D721Med (cell line): ENCODE results near the gene TSSK6.

Source experiments
- DNase-seq: peaks from one replicate; pipeline ENCODE4 v3.0.0; 2011; ENCODE audit warnings: low spot score; ENCODE audit not compliant: insufficient read length
- FAIRE-seq: peaks from 2 replicates; lab custom pipeline; 2011; peaks lifted over from hg19 to GRCh38; lab: Jason Lieb, UNC
- CTCF ChIP-seq: IDR thresholded peaks from 2 replicates; pipeline ENCODE4 v1.5.1; 2012; ENCODE audit warnings: mild to moderate bottlenecking, control low read depth; ENCODE audit not compliant: insufficient read depth; ENCODE audit errors: missing control alignments

TSSK6 gene

GRCh38 chr19:19558055-19558454 lies 42.7 kb upstream of the TSSK6 start:
- no peak for FAIRE-seq
- no peak for DNase-seq
- TF ChIP-seq CTCF, result no peak

GRCh38 chr19:19554074-19555023 lies 39.0 kb upstream of the TSSK6 start:
- DNase-seq (no peak), FAIRE-seq (no peak)
- peak; percentile 58 for TF ChIP-seq CTCF

- no peak for TF ChIP-seq CTCF
- FAIRE-seq (no peak), DNase-seq (no peak)
Measured at GRCh38 chr19:19553670-19554069, 38.3 kb upstream of the TSSK6 start.

GRCh38 chr19:19552798-19553197 lies 37.5 kb upstream of the TSSK6 start:
- FAIRE-seq, result no peak
- no peak for DNase-seq
- no peak for TF ChIP-seq CTCF

GRCh38 chr19:19551853-19552192 lies 36.5 kb upstream of the TSSK6 start:
- FAIRE-seq (no peak), DNase-seq (no peak)
- no peak for TF ChIP-seq CTCF

- FAIRE-seq (no peak), DNase-seq (no peak)
- no peak for TF ChIP-seq CTCF
Measured at GRCh38 chr19:19550972-19551852, 35.9 kb upstream of the TSSK6 start.
